GM12878 (cell line): ENCODE data around the gene TEX55. TPM values are rescaled to one million over a fixed set of nuclear protein-coding genes. Genes with fewer than 3 reads are reported as not detected.

Source experiments
- ATAC-seq: fragments of 200-7000 bp; cut with Tn5 transposase; 3 replicates; pipeline ENCODE4 v1.9.1; 2020; ENCODE audit warnings: mild to moderate bottlenecking, moderate library complexity
- BruUV-seq: library from RNA; stranded (reverse); fragments of 400-500 nt; replicated peaks from 2 replicates; lab custom pipeline; 2021; lab: Mats Ljungman, UMichigan
- CTCF ChIA-PET: fragments of 300-600 bp; sonication (Branson Sonifier 250); formaldehyde crosslinking; extraction: SDS; loops from one replicate; lab custom pipeline; 2021; ENCODE audit warnings: inconsistent platforms; lab: Yijun Ruan, JAX
- POLR2A ChIA-PET: fragments of 350-600 bp; formaldehyde crosslinking; extraction: SDS; loops from one replicate; lab custom pipeline; 2021; ENCODE audit warnings: inconsistent platforms; lab: Charles Lee
- RAD21 ChIA-PET: fragments of 300-600 bp; sonication (Branson Sonifier 250); formaldehyde crosslinking; loops from one replicate; lab custom pipeline; 2023; ENCODE audit warnings: antibody characterized with exemption; ENCODE audit not compliant: unreplicated experiment; lab: Charles Lee
- SMC1A ChIA-PET: fragments of 300-600 bp; sonication (Branson Sonifier 250); formaldehyde crosslinking; loops from one replicate; lab custom pipeline; 2023; ENCODE audit not compliant: unreplicated experiment, uncharacterized antibody; lab: Charles Lee
- DNase-seq: peaks from one replicate; pipeline ENCODE4 v3.0.0-alpha.2; 2011; ENCODE audit warnings: low read depth, low spot score
- FAIRE-seq: peaks from 3 replicates; lab custom pipeline; 2011; peaks lifted over from hg19 to GRCh38; lab: Jason Lieb, UNC
- H2AFZ ChIP-seq: 2 replicates; pipeline ENCODE4 v1.6.0; 2011; ENCODE audit warnings: low read depth, low read length, control low read depth; ENCODE audit not compliant: control insufficient read depth
- H3K27ac ChIP-seq: 2 replicates; pipeline ENCODE4 v1.5.1; 2011; ENCODE audit warnings: control low read depth; ENCODE audit not compliant: control insufficient read depth, insufficient read depth
- H3K27me3 ChIP-seq, 2 experiments: replicated peaks in 1 of 2; 2 replicates each; pipeline versions ENCODE4 v1.6.0 to v1.6.1; 2011; ENCODE audit warnings: low read length in 1 of 2; ENCODE audit not compliant: control insufficient read depth in 2 of 2, insufficient read depth in 2 of 2
- H3K36me3 ChIP-seq, 2 experiments: 2 replicates each; pipeline ENCODE4 v1.5.1; 2011; ENCODE audit warnings: low read length in 1 of 2; ENCODE audit not compliant: control insufficient read depth in 2 of 2, insufficient read depth in 2 of 2
- H3K4me1 ChIP-seq: 2 replicates; pipeline ENCODE4 v1.6.1; 2011; ENCODE audit warnings: mild to moderate bottlenecking, low read length, moderate library complexity, mixed read lengths; ENCODE audit not compliant: control insufficient read depth, insufficient read depth
- H3K4me2 ChIP-seq: 2 replicates; pipeline ENCODE4 v1.6.0; 2011; ENCODE audit warnings: control low read depth; ENCODE audit not compliant: control insufficient read depth, insufficient read depth
- H3K4me3 ChIP-seq: fragments of 200-600 bp; sonication (generic); 2 replicates; pipeline ENCODE4 v1.5.1; 2016
- H3K79me2 ChIP-seq: 2 replicates; pipeline ENCODE4 v1.6.0; 2011; ENCODE audit warnings: low read length; ENCODE audit not compliant: control insufficient read depth, insufficient read depth
- H3K9ac ChIP-seq: 2 replicates; pipeline ENCODE4 v1.8.0; 2011; ENCODE audit warnings: low read length, control low read depth, mixed read lengths; ENCODE audit not compliant: control insufficient read depth, insufficient read depth
- H3K9me3 ChIP-seq: replicated peaks from 3 replicates; pipeline ENCODE4 v1.5.1; 2011; ENCODE audit warnings: mild to moderate bottlenecking, low read length; ENCODE audit not compliant: control insufficient read depth, insufficient read depth
- H4K20me1 ChIP-seq: 2 replicates; pipeline ENCODE4 v1.6.0; 2011; ENCODE audit not compliant: control insufficient read depth, insufficient read depth
- BCL11A ChIP-seq: IDR thresholded peaks from 2 replicates; pipeline ENCODE4 v1.6.1; 2011; ENCODE audit warnings: low read depth, low read length
- FOXK2 ChIP-seq: fragments of 450-650 bp; IDR thresholded peaks from 2 replicates; pipeline ENCODE4 v1.6.1; 2017; ENCODE audit warnings: mild to moderate bottlenecking, moderate library complexity
- MTA3 ChIP-seq: IDR thresholded peaks from 2 replicates; pipeline ENCODE4 v1.6.1; 2012; ENCODE audit warnings: low read length, inconsistent platforms, borderline replicate concordance
- PML ChIP-seq: IDR thresholded peaks from 2 replicates; pipeline ENCODE4 v1.6.1; 2012; ENCODE audit warnings: low read length, inconsistent platforms
- POLR2AphosphoS2 ChIP-seq: IDR thresholded peaks from 2 replicates; pipeline ENCODE4 v1.6.1; 2011; ENCODE audit warnings: low read depth, mild to moderate bottlenecking, low read length, improper control_type of control experiment, moderate library complexity
- RAD51 ChIP-seq: fragments of 450-650 bp; IDR thresholded peaks from 2 replicates; pipeline ENCODE4 v1.6.1; 2016; ENCODE audit warnings: moderate library complexity, mild to moderate bottlenecking, inconsistent platforms
- RCOR1 ChIP-seq: conservative IDR thresholded peaks from 2 replicates; pipeline ENCODE4 v1.6.1; 2012; ENCODE audit warnings: low read depth, low read length, improper control_type of control experiment
- RFX5 ChIP-seq: IDR thresholded peaks from 2 replicates; pipeline ENCODE4 v1.6.1; 2011; ENCODE audit warnings: low read depth, low read length, improper control_type of control experiment
- ZBED1 ChIP-seq: IDR thresholded peaks from 2 replicates; pipeline ENCODE4 v1.6.1; 2016; ENCODE audit warnings: borderline replicate concordance
- ZNF207 ChIP-seq: fragments of 450-650 bp; IDR thresholded peaks from 2 replicates; pipeline ENCODE4 v1.6.1; 2014; ENCODE audit warnings: antibody characterized with exemption, mild to moderate bottlenecking, borderline replicate concordance
- WGBS: methylation state at CpG from one replicate; pipeline ENCODE4 v1.1.6; 2016; ENCODE audit warnings: low lambda C conversion rate; ENCODE audit not compliant: insufficient replicate concordance, insufficient coverage; ENCODE audit errors: missing lambda C conversion rate; 5-methylcytosine and 5-hydroxymethylcytosine counted together
- in situ Hi-C: fragments of 300-500 bp; cut with MboI; formaldehyde crosslinking; loops from 9 replicates; pipeline ENCODE4 v1.14.3; 2018; ENCODE audit warnings: mixed read lengths
- intact Hi-C: fragments of 100-400 bp; cut with micrococcal nuclease; formaldehyde crosslinking; loops from one replicate; pipeline ENCODE4 v1.14.2; 2022; ENCODE audit not compliant: unreplicated experiment
- polyA plus RNA-seq, 11 experiments: library from polyadenylated mRNA; depleted of rRNA in 4 of 11; unstranded in 6 of 11; stranded (reverse) in 5 of 11; fragments of >200 nt; fragmentation: Nextera tagmentation in 4 of 11; fragmentation: Illumina TruSeq in 1 of 11; extraction: Ambion mirVana in 4 of 11; extraction: Trizol in 1 of 11; gene quantifications; 1 replicate in 1 of 11; 2 replicates in 10 of 11; pipeline versions ENCODE4 v1.2.1 to v1.2.3, GENCODE V29; 2011 to 2016; ENCODE audit warnings: inconsistent platforms in 2 of 11, missing spikeins in 2 of 11, low read depth in 1 of 11
- total RNA-seq, 4 experiments: library from RNA; depleted of rRNA in 3 of 4; stranded (reverse); fragments of >200 nt in 3 of 4; fragmentation: Illumina TruSeq in 1 of 4; extraction: Trizol in 1 of 4; gene quantifications; 2 replicates each; pipeline versions ENCODE4 v1.2.1 to v1.2.3, GENCODE V29; 2013 to 2021
- TF ChIP-seq, protein P1 (sequence below): IDR thresholded peaks from 2 replicates; pipeline ENCODE4 v1.6.1; 2012; ENCODE audit warnings: low read length, inconsistent platforms
- TF ChIP-seq, protein P2 (sequence below): fragments of 450-650 bp; IDR thresholded peaks from 2 replicates; pipeline ENCODE4 v1.6.1; 2017; ENCODE audit warnings: mild to moderate bottlenecking, low read depth, inconsistent platforms; ENCODE audit not compliant: poor library complexity, severe bottlenecking
- TF ChIP-seq, protein P3 (sequence below): fragments of 450-650 bp; IDR thresholded peaks from 2 replicates; pipeline ENCODE4 v1.6.1; 2018; ENCODE audit warnings: borderline replicate concordance, mild to moderate bottlenecking; ENCODE audit not compliant: partially characterized antibody

The TEX55 gene
- total and polyA plus RNA-seq, 10 of the 15 experiments (the other 5 are each of a cell fraction or from before 2014, with no cell fraction given) = not detected

DNA sequence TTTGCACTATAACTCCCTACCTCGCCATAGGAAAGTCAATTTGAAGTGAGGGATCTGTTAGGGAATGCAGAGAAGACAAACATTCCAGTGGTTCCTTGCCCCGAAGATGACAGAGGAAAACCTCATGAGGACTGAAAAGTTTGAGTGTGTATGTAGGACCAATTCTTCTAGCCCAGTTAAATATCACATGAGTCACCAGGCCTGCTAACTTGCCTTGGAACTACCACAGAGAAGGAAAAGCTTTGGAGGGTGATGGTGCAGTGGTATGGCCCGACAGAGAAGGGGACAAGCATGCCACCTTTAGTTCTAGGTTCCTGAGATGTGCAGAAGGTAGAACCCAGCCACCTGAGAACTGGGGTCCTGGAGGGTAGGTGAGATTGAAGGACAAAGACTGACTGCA, 24.9 kb downstream of the TEX55 start:
- no peak overlapping the region for H3K9ac ChIP-seq
- TF ChIP-seq, protein P1, sequence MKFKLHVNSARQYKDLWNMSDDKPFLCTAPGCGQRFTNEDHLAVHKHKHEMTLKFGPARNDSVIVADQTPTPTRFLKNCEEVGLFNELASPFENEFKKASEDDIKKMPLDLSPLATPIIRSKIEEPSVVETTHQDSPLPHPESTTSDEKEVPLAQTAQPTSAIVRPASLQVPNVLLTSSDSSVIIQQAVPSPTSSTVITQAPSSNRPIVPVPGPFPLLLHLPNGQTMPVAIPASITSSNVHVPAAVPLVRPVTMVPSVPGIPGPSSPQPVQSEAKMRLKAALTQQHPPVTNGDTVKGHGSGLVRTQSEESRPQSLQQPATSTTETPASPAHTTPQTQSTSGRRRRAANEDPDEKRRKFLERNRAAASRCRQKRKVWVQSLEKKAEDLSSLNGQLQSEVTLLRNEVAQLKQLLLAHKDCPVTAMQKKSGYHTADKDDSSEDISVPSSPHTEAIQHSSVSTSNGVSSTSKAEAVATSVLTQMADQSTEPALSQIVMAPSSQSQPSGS = no peak
- TF ChIP-seq, protein P2, sequence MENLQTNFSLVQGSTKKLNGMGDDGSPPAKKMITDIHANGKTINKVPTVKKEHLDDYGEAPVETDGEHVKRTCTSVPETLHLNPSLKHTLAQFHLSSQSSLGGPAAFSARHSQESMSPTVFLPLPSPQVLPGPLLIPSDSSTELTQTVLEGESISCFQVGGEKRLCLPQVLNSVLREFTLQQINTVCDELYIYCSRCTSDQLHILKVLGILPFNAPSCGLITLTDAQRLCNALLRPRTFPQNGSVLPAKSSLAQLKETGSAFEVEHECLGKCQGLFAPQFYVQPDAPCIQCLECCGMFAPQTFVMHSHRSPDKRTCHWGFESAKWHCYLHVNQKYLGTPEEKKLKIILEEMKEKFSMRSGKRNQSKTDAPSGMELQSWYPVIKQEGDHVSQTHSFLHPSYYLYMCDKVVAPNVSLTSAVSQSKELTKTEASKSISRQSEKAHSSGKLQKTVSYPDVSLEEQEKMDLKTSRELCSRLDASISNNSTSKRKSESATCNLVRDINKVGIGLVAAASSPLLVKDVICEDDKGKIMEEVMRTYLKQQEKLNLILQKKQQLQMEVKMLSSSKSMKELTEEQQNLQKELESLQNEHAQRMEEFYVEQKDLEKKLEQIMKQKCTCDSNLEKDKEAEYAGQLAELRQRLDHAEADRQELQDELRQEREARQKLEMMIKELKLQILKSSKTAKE = no peak
- no peak for TF ChIP-seq PML
- no peak for TF ChIP-seq RAD51
- TF ChIP-seq ZBED1 = no peak
- TF ChIP-seq POLR2AphosphoS2 = no peak
- TF ChIP-seq RFX5 = no peak
- TF ChIP-seq RCOR1 = no peak
- no peak for TF ChIP-seq MTA3
- no peak for TF ChIP-seq FOXK2
- no peak for TF ChIP-seq ZNF207
- TF ChIP-seq, protein P3, sequence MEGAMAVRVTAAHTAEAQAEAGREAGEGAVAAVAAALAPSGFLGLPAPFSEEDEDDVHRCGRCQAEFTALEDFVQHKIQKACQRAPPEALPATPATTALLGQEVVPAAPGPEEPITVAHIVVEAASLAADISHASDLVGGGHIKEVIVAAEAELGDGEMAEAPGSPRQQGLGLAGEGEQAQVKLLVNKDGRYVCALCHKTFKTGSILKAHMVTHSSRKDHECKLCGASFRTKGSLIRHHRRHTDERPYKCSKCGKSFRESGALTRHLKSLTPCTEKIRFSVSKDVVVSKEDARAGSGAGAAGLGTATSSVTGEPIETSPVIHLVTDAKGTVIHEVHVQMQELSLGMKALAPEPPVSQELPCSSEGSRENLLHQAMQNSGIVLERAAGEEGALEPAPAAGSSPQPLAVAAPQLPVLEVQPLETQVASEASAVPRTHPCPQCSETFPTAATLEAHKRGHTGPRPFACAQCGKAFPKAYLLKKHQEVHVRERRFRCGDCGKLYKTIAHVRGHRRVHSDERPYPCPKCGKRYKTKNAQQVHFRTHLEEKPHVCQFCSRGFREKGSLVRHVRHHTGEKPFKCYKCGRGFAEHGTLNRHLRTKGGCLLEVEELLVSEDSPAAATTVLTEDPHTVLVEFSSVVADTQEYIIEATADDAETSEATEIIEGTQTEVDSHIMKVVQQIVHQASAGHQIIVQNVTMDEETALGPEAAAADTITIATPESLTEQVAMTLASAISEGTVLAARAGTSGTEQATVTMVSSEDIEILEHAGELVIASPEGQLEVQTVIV = no peak
- no peak for TF ChIP-seq BCL11A
- no peak overlapping the region for H3K27ac ChIP-seq
- ChIA-PET RAD21 (no interaction called here), CTCF (no interaction called here), SMC1A (interaction anchor here (0.6 kb wide), 1 partner anchor 60 kb away, joined by 3 read pairs; no protein-coding TSS in a partner anchor), POLR2A (no interaction called here)
- H3K4me3 ChIP-seq = no peak overlapping the region
- no peak for ATAC-seq
- no peak for DNase-seq
- H4K20me1 ChIP-seq = no peaks in the 10 kb centered on the region
- FAIRE-seq = no peak
- H3K36me3 ChIP-seq = no peaks in the 10 kb centered on the region
- H3K27me3 ChIP-seq = no peaks in the 10 kb centered on the region; a peak in 1 of 4 replicates
- H2AFZ ChIP-seq = no peak overlapping the region
- BruUV-seq = no TSS peak
- H3K4me1 ChIP-seq = no peaks in the 10 kb centered on the region
- H3K4me2 ChIP-seq = no peak overlapping the region
- 1% methylated on average over 3 of the region's 3 CpGs for WGBS
- in situ Hi-C loops = no loop called here
- no peaks in the 10 kb centered on the region for H3K9me3 ChIP-seq
- no peaks in the 10 kb centered on the region for H3K79me2 ChIP-seq
- intact Hi-C loops = no loop called here
